Transverse colon (tissue), 4 donors: ENCODE measurements around the gene PYGB. TPM values are rescaled to one million over a fixed set of nuclear protein-coding genes. Genes with fewer than 3 reads are reported as not detected.
A peak's percentile ranks its signal among the peaks of the same experiment; 100 is the strongest.

Source experiments
- DNase-seq: peaks from one replicate; pipeline ENCODE4 v3.0.0-alpha.2; 2019
- H3K27ac ChIP-seq, 4 donors: fragments of 200-600 bp; sonication (generic); 2 replicates each; pipeline ENCODE4 v1.5.1; 2016 to 2018; ENCODE audit warnings: inconsistent platforms in 4 of 4
- H3K27me3 ChIP-seq: fragments of 200-600 bp; sonication (generic); 2 replicates; pipeline ENCODE4 v1.5.1; 2017; ENCODE audit warnings: inconsistent platforms
- H3K36me3 ChIP-seq, 4 donors: fragments of 200-600 bp; sonication (generic); 2 replicates each; pipeline ENCODE4 v1.5.1; 2017 to 2019; ENCODE audit warnings: inconsistent platforms in 4 of 4
- H3K4me1 ChIP-seq, 4 donors: fragments of 200-600 bp; sonication (generic); 2 replicates each; pipeline ENCODE4 v1.5.1; 2017 to 2020; ENCODE audit warnings: inconsistent platforms in 4 of 4
- H3K4me3 ChIP-seq, 4 donors: fragments of 200-600 bp; sonication (generic); 1 replicate in 1 of 4; 2 replicates in 3 of 4; pipeline versions ENCODE4 v1.5.1 to v1.6.1; 2017 to 2019; ENCODE audit warnings: inconsistent platforms in 4 of 4
- H3K9me3 ChIP-seq, 2 donors: fragments of 200-600 bp; sonication (generic); 2 replicates each; pipeline ENCODE4 v1.5.1; 2017 to 2019; ENCODE audit warnings: inconsistent platforms in 2 of 2
- EP300 ChIP-seq: sonication (generic); formaldehyde crosslinking; IDR thresholded peaks from one replicate; pipeline ENCODE4 v1.6.1; 2017; ENCODE audit warnings: antibody characterized with exemption, low read depth
- POLR2A ChIP-seq: fragments of 450-650 bp; IDR thresholded peaks from one replicate; pipeline ENCODE4 v1.6.1; 2016; ENCODE audit warnings: antibody characterized with exemption, mild to moderate bottlenecking, moderate library complexity
- POLR2AphosphoS5 ChIP-seq, 3 donors: sonication (generic); formaldehyde crosslinking; IDR thresholded peaks; one replicate each; pipeline ENCODE4 v1.6.1; 2016; ENCODE audit warnings: antibody characterized with exemption in 3 of 3
- WGBS, 2 donors: methylation state at CpG; one replicate each; pipeline ENCODE4 v1.1.5; 2018; ENCODE audit warnings: low coverage in 1 of 2; 5-methylcytosine and 5-hydroxymethylcytosine counted together
- in situ Hi-C, 4 donors: fragments of 200-750 bp; cut with MboI; loops; one replicate each; pipeline versions ENCODE4 v1.15.0 to v1.15.1; 2017; ENCODE audit warnings: low sequenced_read_pairs in 3 of 4, low pct_ligation_motif_present in 1 of 4, low pct_unique_long_range_greater_than_20kb in 1 of 4
- intact Hi-C: fragments of 100-400 bp; cut with DNase I; formaldehyde crosslinking; loops from one replicate; pipeline ENCODE4 v1.15.1; 2023; ENCODE audit warnings: low total_unique reads
- total RNA-seq, 4 donors: library from RNA; depleted of rRNA; stranded (reverse); fragments of >200 nt; gene quantifications; one replicate each; pipeline ENCODE4 v1.1.0, GENCODE V29; 2016
- TF ChIP-seq, protein P1 (sequence below), 5 experiments: fragments of 200-600 bp in 3 of 5; fragments of 450-650 bp in 2 of 5; sonication (generic) in 3 of 5; IDR thresholded peaks; 1 replicate in 2 of 5; 2 replicates in 3 of 5; pipeline ENCODE4 v1.5.1; 2016 to 2017; ENCODE audit warnings: antibody characterized with exemption in 5 of 5, inconsistent platforms in 3 of 5, mild to moderate bottlenecking in 2 of 5, moderate library complexity in 1 of 5

The PYGB gene
- total RNA-seq, 4 donors from 2014 or later = 195 to 554 (median 359) TPM

DNA sequence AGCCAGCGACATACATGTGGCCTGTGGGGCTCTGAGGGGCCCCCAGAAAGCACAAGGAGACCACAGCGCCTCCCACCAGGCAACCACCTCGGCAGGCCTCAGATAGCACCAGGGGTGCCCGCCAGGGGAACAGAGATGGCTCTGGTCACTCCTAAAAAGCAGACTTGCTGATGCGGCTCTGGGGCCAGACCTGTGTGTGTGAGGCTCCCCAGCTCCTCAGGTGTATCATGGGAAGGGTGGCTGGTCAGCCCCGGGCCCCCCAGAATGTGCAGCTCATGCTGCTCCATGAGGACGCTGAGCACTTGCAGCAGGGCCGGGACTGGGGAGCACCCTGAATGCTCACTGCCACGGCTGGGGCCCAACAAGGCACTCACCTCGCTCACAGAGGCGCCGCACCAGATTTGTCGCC is 60.2 kb downstream of the PYGB start:
- Histone ChIP-seq H3K4me1 (peaks cover 22 to 43% (median 29%) of the 10 kb centered on the region in 4 donors), H3K27me3 (no peaks in the 10 kb centered on the region), H3K9me3 (no peaks in the 10 kb centered on the region), H3K36me3 (peaks cover 0 to 14% (median 0%) of the 10 kb centered on the region in 4 donors), H3K27ac (peak overlapping the region in 2 of 4 donors; percentile 86 to 87), H3K4me3 (no peak overlapping the region)
- TF ChIP-seq, protein P1, sequence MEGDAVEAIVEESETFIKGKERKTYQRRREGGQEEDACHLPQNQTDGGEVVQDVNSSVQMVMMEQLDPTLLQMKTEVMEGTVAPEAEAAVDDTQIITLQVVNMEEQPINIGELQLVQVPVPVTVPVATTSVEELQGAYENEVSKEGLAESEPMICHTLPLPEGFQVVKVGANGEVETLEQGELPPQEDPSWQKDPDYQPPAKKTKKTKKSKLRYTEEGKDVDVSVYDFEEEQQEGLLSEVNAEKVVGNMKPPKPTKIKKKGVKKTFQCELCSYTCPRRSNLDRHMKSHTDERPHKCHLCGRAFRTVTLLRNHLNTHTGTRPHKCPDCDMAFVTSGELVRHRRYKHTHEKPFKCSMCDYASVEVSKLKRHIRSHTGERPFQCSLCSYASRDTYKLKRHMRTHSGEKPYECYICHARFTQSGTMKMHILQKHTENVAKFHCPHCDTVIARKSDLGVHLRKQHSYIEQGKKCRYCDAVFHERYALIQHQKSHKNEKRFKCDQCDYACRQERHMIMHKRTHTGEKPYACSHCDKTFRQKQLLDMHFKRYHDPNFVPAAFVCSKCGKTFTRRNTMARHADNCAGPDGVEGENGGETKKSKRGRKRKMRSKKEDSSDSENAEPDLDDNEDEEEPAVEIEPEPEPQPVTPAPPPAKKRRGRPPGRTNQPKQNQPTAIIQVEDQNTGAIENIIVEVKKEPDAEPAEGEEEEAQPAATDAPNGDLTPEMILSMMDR (IDR thresholded peaks at IDR 0.05) = no peak
- TF ChIP-seq EP300 (no peak), POLR2AphosphoS5 (IDR thresholded peaks at IDR 0.05) (no peak), POLR2A (no peak)
- intact Hi-C loops (loop anchor here (5.0 kb wide), 1 partner anchor 89 kb away; no protein-coding TSS in a partner anchor), in situ Hi-C loops (loop anchor here in 3 of 4 donors (10.0 kb wide), 2 partner anchors 87 to 97 kb away; partner anchors contain the start of genes GINS1 (in 2 of the 3) and ABHD12 (in 1 of the 3))
- DNase-seq = no peak
- WGBS, 2 donors = 91 to 92% methylated on average over 8 to 13 of the region's 13 CpGs

DNA sequence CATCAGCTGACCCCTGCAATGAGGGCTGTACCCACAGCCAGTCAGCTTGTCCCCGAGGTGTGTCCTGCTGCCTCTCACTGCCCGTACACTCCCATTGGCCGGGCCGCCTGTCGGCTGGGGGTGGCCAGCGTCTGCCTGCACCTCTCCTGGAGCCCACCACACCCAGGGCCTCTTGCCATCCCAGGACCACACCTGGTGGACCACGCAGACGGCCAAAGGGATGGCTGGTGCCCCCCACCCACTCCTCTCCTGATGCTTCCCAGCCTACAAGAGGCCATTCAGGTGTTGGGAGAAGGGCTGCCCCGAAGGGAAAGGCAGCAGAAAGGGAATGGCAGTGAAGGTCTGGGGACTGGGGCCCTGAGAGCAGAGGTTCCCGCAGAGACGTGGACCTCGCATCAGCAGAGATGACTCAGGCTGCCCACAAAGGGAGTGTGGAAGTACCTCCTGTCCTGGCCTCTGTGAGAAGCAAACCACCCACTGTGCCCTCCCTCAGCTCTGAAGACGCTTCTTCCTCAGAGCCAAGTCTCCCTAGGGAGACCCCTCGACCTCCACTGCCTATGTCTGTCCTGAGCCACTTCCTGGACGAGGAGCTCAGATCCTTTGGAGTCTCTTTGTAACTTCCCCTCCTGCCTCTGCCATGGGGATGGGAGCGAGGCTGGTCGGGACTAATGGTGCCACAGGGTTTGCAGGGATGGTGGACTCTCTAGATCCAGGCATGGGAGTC is 60.9 kb downstream of the PYGB start:
- intact Hi-C loops = loop anchor here (5.0 kb wide), 1 partner anchor 88 kb away; no protein-coding TSS in a partner anchor
- in situ Hi-C loops = loop anchor here in 3 of 4 donors (10.0 kb wide), 2 partner anchors 86 to 96 kb away; partner anchors contain the start of genes GINS1 (in 2 of the 3) and ABHD12 (in 1 of the 3)
- Histone ChIP-seq H3K9me3 (no peaks in the 10 kb centered on the region), H3K36me3 (peaks cover 0 to 14% (median 0%) of the 10 kb centered on the region in 4 donors), H3K4me3 (no peak overlapping the region), H3K4me1 (peaks cover 22 to 43% (median 29%) of the 10 kb centered on the region in 4 donors), H3K27me3 (no peaks in the 10 kb centered on the region), H3K27ac (peak overlapping the region; percentile 86 to 87 (median 87))
- no peak for DNase-seq
- WGBS, 2 donors = 77% methylated on average over 17 of the region's 17 CpGs; no CpG with 5 or more reads in 1 of the 2 donors
- TF ChIP-seq EP300 (no peak), POLR2A (no peak), POLR2AphosphoS5 (IDR thresholded peaks at IDR 0.05) (no peak)
- TF ChIP-seq, protein P1 (IDR thresholded peaks at IDR 0.05) = no peak

DNA sequence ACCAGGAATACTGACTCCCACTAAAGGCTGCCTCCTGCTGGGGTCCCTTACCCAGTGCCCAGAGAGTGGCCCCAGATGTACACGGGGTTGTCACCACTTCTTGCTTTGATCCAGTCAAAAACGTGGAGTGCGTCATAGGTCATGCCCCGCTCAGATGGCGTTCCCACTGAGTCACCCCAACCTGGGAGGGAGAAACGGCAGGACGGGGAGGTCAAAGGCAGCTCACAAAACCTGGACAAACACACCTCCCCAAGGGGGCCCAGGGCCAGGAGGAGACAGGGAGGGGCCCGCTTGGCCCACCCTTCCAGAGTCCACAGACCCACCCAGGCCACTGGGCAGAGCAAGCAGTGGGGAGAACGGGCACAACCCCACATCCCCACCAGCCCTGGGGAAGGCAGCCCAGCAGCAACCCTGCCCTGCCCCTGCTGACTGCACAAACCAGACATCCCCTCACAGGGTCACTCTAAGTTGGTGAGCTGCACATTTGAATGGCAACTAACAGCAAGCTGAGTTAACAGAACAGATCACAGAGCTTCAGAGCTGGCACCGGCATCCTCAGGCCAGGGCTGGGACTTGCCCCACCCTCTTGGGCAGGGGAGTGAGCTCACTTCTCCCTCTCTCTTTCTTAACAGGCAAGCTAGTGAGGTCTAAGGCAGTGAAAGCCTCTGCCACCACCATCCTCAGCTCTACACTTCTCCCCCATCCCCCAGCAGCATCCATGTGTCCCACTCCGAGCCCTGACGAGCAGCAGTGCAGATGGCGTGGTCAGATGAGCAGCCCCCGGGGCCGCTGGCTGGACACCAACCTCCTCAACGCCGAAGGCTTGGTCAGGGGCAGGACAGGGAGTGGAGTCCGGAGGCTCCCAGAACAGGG is 61.7 kb downstream of the PYGB start:
- in situ Hi-C loops = loop anchor here in 3 of 4 donors (10.0 kb wide), 2 partner anchors 85 to 95 kb away; partner anchors contain the start of genes GINS1 (in 2 of the 3) and ABHD12 (in 1 of the 3)
- TF ChIP-seq POLR2AphosphoS5 (IDR thresholded peaks at IDR 0.05) (peak in 2 of 3 donors; percentile 9 to 45), EP300 (no peak), POLR2A (peak; percentile 35)
- H3K4me1 ChIP-seq = peaks cover 22 to 43% (median 29%) of the 10 kb centered on the region in 4 donors
- intact Hi-C loops = loop anchor here (5.0 kb wide), 1 partner anchor 88 kb away; no protein-coding TSS in a partner anchor
- WGBS, 2 donors = 43% methylated on average over 16 of the region's 18 CpGs; no CpG with 5 or more reads in 1 of the 2 donors
- peak; percentile 77 for DNase-seq
- H3K27ac ChIP-seq = peak overlapping the region; percentile 86 to 87 (median 87)
- H3K4me3 ChIP-seq = no peak overlapping the region
- no peaks in the 10 kb centered on the region for H3K9me3 ChIP-seq
- no peaks in the 10 kb centered on the region for H3K27me3 ChIP-seq
- peaks cover 0 to 7% (median 0%) of the 10 kb centered on the region in 4 donors for H3K36me3 ChIP-seq

DNA sequence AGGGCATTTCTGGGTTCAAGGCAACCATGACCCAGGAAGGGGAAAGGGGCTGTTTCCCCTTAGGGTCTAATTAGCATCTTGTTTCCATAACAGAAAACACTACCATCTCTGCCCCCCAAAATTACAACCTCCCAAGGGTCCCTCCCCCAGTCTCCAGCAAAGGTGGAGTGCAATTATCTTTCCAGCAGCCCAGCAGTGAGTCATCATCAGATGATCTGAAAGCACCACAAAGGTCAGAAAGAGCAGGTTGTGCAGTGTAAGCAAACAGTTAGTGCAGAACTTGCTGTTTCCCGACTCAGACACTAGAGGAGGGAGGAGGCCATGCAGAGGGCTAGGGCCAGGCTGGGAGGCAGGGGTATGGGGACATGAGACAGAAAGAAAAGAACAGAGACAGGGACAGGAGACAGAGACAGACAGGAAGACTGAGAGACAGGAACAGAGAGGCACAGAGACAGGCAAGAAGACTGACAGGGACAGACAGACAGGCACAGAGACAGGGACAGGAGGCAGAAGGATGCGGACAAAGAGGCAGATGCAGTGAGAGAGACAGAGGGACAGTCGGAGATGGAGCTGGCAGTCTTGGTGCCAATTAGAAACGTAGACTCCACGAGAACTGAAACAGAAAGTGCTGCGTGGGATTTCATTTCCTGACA is 62.5 kb downstream of the PYGB start:
- peak; percentile 81 for DNase-seq
- Histone ChIP-seq H3K9me3 (no peaks in the 10 kb centered on the region), H3K27me3 (no peaks in the 10 kb centered on the region), H3K36me3 (peaks cover 0 to 7% (median 0%) of the 10 kb centered on the region in 4 donors), H3K27ac (peak overlapping the region; percentile 86 to 87 (median 87)), H3K4me1 (peaks cover 22 to 43% (median 29%) of the 10 kb centered on the region in 4 donors), H3K4me3 (peak overlapping the region in 1 of 4 donors; percentile 25)
- in situ Hi-C loops (no loop called here), intact Hi-C loops (no loop called here)
- TF ChIP-seq, protein P1 (IDR thresholded peaks at IDR 0.05) = peak; percentile 46 to 94 (median 59)
- peak; percentile 40 for TF ChIP-seq EP300
- TF ChIP-seq POLR2A = peak; percentile 41
- peak; percentile 53 to 79 (median 75) for TF ChIP-seq POLR2AphosphoS5 (IDR thresholded peaks at IDR 0.05)
- WGBS, 2 donors = 14 to 17% methylated on average over 5 to 6 of the region's 6 CpGs
